Measurements from ENCODE around the gene MMP27.

DNA sequence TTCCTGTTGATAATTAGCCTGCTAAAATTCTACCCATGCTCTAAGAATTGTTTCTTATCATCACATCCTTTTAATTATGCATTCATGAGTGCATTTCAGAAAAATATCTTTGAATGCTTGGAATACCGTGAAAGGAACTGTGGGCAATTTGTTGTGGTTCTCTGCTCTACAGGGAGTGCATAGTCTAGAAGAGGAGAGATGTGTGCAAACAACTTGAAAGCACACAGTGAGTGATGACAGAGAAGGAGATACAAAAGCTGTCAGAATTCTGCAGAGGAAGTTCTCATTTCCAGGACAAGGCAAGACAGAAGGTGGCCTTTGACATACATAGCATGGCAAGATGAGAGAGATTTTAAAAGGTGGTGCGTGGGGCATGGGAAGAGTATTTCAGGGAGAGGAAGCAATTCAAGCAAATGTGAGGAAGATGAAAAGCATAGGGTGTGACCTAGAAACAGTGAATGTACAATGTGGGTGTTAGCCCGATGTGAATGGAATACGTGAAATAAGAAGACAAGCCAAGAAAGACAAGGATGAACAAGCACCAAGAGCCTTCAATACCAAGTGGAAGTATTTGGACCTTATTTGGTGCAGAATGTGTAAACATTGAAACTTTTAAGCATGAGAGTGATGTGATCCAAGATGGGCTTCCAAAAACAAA, 14.2 kb upstream of the MMP27 start:
- no peak for TF ChIP-seq POLR2A (IDR thresholded peaks at IDR 0.05)
- TF ChIP-seq, protein P1, sequence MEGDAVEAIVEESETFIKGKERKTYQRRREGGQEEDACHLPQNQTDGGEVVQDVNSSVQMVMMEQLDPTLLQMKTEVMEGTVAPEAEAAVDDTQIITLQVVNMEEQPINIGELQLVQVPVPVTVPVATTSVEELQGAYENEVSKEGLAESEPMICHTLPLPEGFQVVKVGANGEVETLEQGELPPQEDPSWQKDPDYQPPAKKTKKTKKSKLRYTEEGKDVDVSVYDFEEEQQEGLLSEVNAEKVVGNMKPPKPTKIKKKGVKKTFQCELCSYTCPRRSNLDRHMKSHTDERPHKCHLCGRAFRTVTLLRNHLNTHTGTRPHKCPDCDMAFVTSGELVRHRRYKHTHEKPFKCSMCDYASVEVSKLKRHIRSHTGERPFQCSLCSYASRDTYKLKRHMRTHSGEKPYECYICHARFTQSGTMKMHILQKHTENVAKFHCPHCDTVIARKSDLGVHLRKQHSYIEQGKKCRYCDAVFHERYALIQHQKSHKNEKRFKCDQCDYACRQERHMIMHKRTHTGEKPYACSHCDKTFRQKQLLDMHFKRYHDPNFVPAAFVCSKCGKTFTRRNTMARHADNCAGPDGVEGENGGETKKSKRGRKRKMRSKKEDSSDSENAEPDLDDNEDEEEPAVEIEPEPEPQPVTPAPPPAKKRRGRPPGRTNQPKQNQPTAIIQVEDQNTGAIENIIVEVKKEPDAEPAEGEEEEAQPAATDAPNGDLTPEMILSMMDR (IDR thresholded peaks at IDR 0.05): no peak
- no peak for TF ChIP-seq EP300 (IDR thresholded peaks at IDR 0.05)
